ENCODE measurements around the gene IGFL1.
"Not testable (repeated sequence)": the region's sequence is repeated elsewhere in the genome, so short reads cannot be mapped to it uniquely, and the experiment has no call there.

IGFL1 gene

GRCh38 chr19:46204008-46204407 lies 25.5 kb upstream of the IGFL1 start:
- no peak for DNase-seq (ENCODE audit: low read depth, low spot score)
- TF ChIP-seq YY1 (IDR thresholded peaks at IDR 0.05; ENCODE audit: insufficient read depth, insufficient read length) (no peak), ZNF274 (IDR thresholded peaks at IDR 0.05; ENCODE audit: low read depth, low read length) (no peak), SUZ12 (IDR thresholded peaks at IDR 0.05; ENCODE audit: extremely low read depth, insufficient read depth, insufficient read length) (no peak)
- Histone ChIP-seq H3K9ac (ENCODE audit: insufficient read length, low read depth) (no peak overlapping the region), H3K9me3 (ENCODE audit: insufficient read depth, low read length) (peaks cover 12% of the 10 kb centered on the region; the same call in 1 of the 2 replicates), H3K36me3 (ENCODE audit: insufficient read depth, insufficient read length, low read length) (no peaks in the 10 kb centered on the region), H3K4me1 (ENCODE audit: insufficient read depth, insufficient read length) (no peaks in the 10 kb centered on the region), H3K27me3 (ENCODE audit: insufficient read depth, insufficient read length) (no peaks in the 10 kb centered on the region), H3K4me3 (ENCODE audit: insufficient read length, low read depth) (no peak overlapping the region)

- TF ChIP-seq YY1 (IDR thresholded peaks at IDR 0.05; ENCODE audit: insufficient read depth, insufficient read length) (no peak), SUZ12 (IDR thresholded peaks at IDR 0.05; ENCODE audit: extremely low read depth, insufficient read depth, insufficient read length) (no peak), ZNF274 (IDR thresholded peaks at IDR 0.05; ENCODE audit: low read depth, low read length) (no peak)
- Histone ChIP-seq H3K9ac (ENCODE audit: insufficient read length, low read depth) (no peak overlapping the region), H3K4me3 (ENCODE audit: insufficient read length, low read depth) (no peak overlapping the region), H3K27me3 (ENCODE audit: insufficient read depth, insufficient read length) (no peaks in the 10 kb centered on the region), H3K9me3 (ENCODE audit: insufficient read depth, low read length) (peaks cover 12% of the 10 kb centered on the region; the same call in 1 of the 2 replicates), H3K36me3 (ENCODE audit: insufficient read depth, insufficient read length, low read length) (no peaks in the 10 kb centered on the region), H3K4me1 (ENCODE audit: insufficient read depth, insufficient read length) (no peaks in the 10 kb centered on the region)
- DNase-seq (ENCODE audit: low read depth, low spot score), result no peak
Observed at GRCh38 chr19:46205183-46205984, 24.2 kb upstream of the IGFL1 start.

GRCh38 chr19:46206176-46206575 lies 23.4 kb upstream of the IGFL1 start:
- H3K9ac ChIP-seq (ENCODE audit: insufficient read length, low read depth), result no peak overlapping the region
- DNase-seq (ENCODE audit: low read depth, low spot score), result no peak
- H3K27me3 ChIP-seq (ENCODE audit: insufficient read depth, insufficient read length), result no peaks in the 10 kb centered on the region
- peaks cover 12% of the 10 kb centered on the region; the same call in 1 of the 2 replicates for H3K9me3 ChIP-seq (ENCODE audit: insufficient read depth, low read length)
- no peaks in the 10 kb centered on the region for H3K36me3 ChIP-seq (ENCODE audit: insufficient read depth, insufficient read length, low read length)
- H3K4me3 ChIP-seq (ENCODE audit: insufficient read length, low read depth), result no peak overlapping the region
- peaks cover under 1% of the 10 kb centered on the region for H3K4me1 ChIP-seq (ENCODE audit: insufficient read depth, insufficient read length)
- no peak for TF ChIP-seq YY1 (IDR thresholded peaks at IDR 0.05; ENCODE audit: insufficient read depth, insufficient read length)
- TF ChIP-seq ZNF274 (IDR thresholded peaks at IDR 0.05; ENCODE audit: low read depth, low read length), result no peak
- TF ChIP-seq SUZ12 (IDR thresholded peaks at IDR 0.05; ENCODE audit: extremely low read depth, insufficient read depth, insufficient read length), result no peak

- TF ChIP-seq YY1 (IDR thresholded peaks at IDR 0.05; ENCODE audit: insufficient read depth, insufficient read length) (no peak), SUZ12 (IDR thresholded peaks at IDR 0.05; ENCODE audit: extremely low read depth, insufficient read depth, insufficient read length) (no peak), ZNF274 (IDR thresholded peaks at IDR 0.05; ENCODE audit: low read depth, low read length) (no peak)
- Histone ChIP-seq H3K4me3 (ENCODE audit: insufficient read length, low read depth) (no peak overlapping the region), H3K4me1 (ENCODE audit: insufficient read depth, insufficient read length) (peaks cover 2% of the 10 kb centered on the region), H3K9ac (ENCODE audit: insufficient read length, low read depth) (no peak overlapping the region), H3K27me3 (ENCODE audit: insufficient read depth, insufficient read length) (no peaks in the 10 kb centered on the region), H3K36me3 (ENCODE audit: insufficient read depth, insufficient read length, low read length) (no peaks in the 10 kb centered on the region), H3K9me3 (ENCODE audit: insufficient read depth, low read length) (peaks cover 12% of the 10 kb centered on the region; the same call in 1 of the 2 replicates)
- DNase-seq (ENCODE audit: low read depth, low spot score), result no peak
Observed at GRCh38 chr19:46206682-46207081, 22.9 kb upstream of the IGFL1 start.

- H3K27me3 ChIP-seq (ENCODE audit: insufficient read depth, insufficient read length); H3K9me3 ChIP-seq (ENCODE audit: insufficient read depth, low read length); H3K4me3 ChIP-seq (ENCODE audit: insufficient read length, low read depth); H3K9ac ChIP-seq (ENCODE audit: insufficient read length, low read depth); DNase-seq (ENCODE audit: low read depth, low spot score); H3K4me1 ChIP-seq (ENCODE audit: insufficient read depth, insufficient read length); H3K36me3 ChIP-seq (ENCODE audit: insufficient read depth, insufficient read length, low read length): not testable (repeated sequence)
Observed at GRCh38 chr19:46207858-46208257, 21.7 kb upstream of the IGFL1 start.

- no peak overlapping the region for H3K4me3 ChIP-seq (ENCODE audit: insufficient read length, low read depth)
- H3K36me3 ChIP-seq (ENCODE audit: insufficient read depth, insufficient read length, low read length), result no peaks in the 10 kb centered on the region
- no peak for TF ChIP-seq ZNF274 (IDR thresholded peaks at IDR 0.05; ENCODE audit: low read depth, low read length)
- no peak for TF ChIP-seq YY1 (IDR thresholded peaks at IDR 0.05; ENCODE audit: insufficient read depth, insufficient read length)
- no peaks in the 10 kb centered on the region for H3K27me3 ChIP-seq (ENCODE audit: insufficient read depth, insufficient read length)
- H3K4me1 ChIP-seq (ENCODE audit: insufficient read depth, insufficient read length), result peaks cover 2% of the 10 kb centered on the region
- no peak overlapping the region for H3K9ac ChIP-seq (ENCODE audit: insufficient read length, low read depth)
- no peak for DNase-seq (ENCODE audit: low read depth, low spot score)
- H3K9me3 ChIP-seq (ENCODE audit: insufficient read depth, low read length), result no peaks in the 10 kb centered on the region
Observed at GRCh38 chr19:46209051-46209450, 20.5 kb upstream of the IGFL1 start.

GRCh38 chr19:46209472-46209871 lies 20.1 kb upstream of the IGFL1 start:
- Histone ChIP-seq H3K4me1 (ENCODE audit: insufficient read depth, insufficient read length) (peaks cover 2% of the 10 kb centered on the region), H3K9ac (ENCODE audit: insufficient read length, low read depth) (no peak overlapping the region), H3K36me3 (ENCODE audit: insufficient read depth, insufficient read length, low read length) (no peaks in the 10 kb centered on the region), H3K27me3 (ENCODE audit: insufficient read depth, insufficient read length) (no peaks in the 10 kb centered on the region), H3K4me3 (ENCODE audit: insufficient read length, low read depth) (no peak overlapping the region), H3K9me3 (ENCODE audit: insufficient read depth, low read length) (no peaks in the 10 kb centered on the region)
- no peak for TF ChIP-seq SUZ12 (IDR thresholded peaks at IDR 0.05; ENCODE audit: extremely low read depth, insufficient read depth, insufficient read length)
- no peak for TF ChIP-seq ZNF274 (IDR thresholded peaks at IDR 0.05; ENCODE audit: low read depth, low read length)
- no peak for TF ChIP-seq YY1 (IDR thresholded peaks at IDR 0.05; ENCODE audit: insufficient read depth, insufficient read length)
- DNase-seq (ENCODE audit: low read depth, low spot score), result no peak
